ENCODE data around the gene HLA-DPB1.
"Not testable (repeated sequence)": the region's sequence is repeated elsewhere in the genome, so short reads cannot be mapped to it uniquely, and the experiment has no call there.

Gene HLA-DPB1

GRCh38 chr6:33085627-33086026 lies 9.8 kb downstream of the HLA-DPB1 start:
- H3K4me3 ChIP-seq (ENCODE audit: low read depth, low read length), result no peak overlapping the region
- TF ChIP-seq CTCF (IDR thresholded peaks at IDR 0.05; ENCODE audit: borderline replicate concordance, insufficient read depth, low read depth, low read length), result no peak

- H3K4me3 ChIP-seq (ENCODE audit: low read depth, low read length), result no peak overlapping the region
- TF ChIP-seq CTCF (IDR thresholded peaks at IDR 0.05; ENCODE audit: borderline replicate concordance, insufficient read depth, low read depth, low read length), result no peak
These were observed 12.6 kb downstream of the HLA-DPB1 start for GRCh38 chr6:33088258-33088930.

GRCh38 chr6:33088931-33089620 lies 13.3 kb downstream of the HLA-DPB1 start:
- TF ChIP-seq CTCF (IDR thresholded peaks at IDR 0.05; ENCODE audit: borderline replicate concordance, insufficient read depth, low read depth, low read length), result no peak
- H3K4me3 ChIP-seq (ENCODE audit: low read depth, low read length), result no peak overlapping the region

- TF ChIP-seq CTCF (IDR thresholded peaks at IDR 0.05; ENCODE audit: borderline replicate concordance, insufficient read depth, low read depth, low read length), result peak; percentile 89
- H3K4me3 ChIP-seq (ENCODE audit: low read depth, low read length), result no peak overlapping the region
These were observed 16.2 kb downstream of the HLA-DPB1 start for GRCh38 chr6:33091957-33092356.

GRCh38 chr6:33092385-33092784 lies 16.6 kb downstream of the HLA-DPB1 start:
- no peak overlapping the region for H3K4me3 ChIP-seq (ENCODE audit: low read depth, low read length)
- TF ChIP-seq CTCF (IDR thresholded peaks at IDR 0.05; ENCODE audit: borderline replicate concordance, insufficient read depth, low read depth, low read length), result no peak

GRCh38 chr6:33093855-33094254 lies 18.1 kb downstream of the HLA-DPB1 start:
- no peak for TF ChIP-seq CTCF (IDR thresholded peaks at IDR 0.05; ENCODE audit: borderline replicate concordance, insufficient read depth, low read depth, low read length)

GRCh38 chr6:33095681-33096080 lies 19.9 kb downstream of the HLA-DPB1 start:
- no peak for TF ChIP-seq CTCF (IDR thresholded peaks at IDR 0.05; ENCODE audit: borderline replicate concordance, insufficient read depth, low read depth, low read length)
- no peak overlapping the region for H3K4me3 ChIP-seq (ENCODE audit: low read depth, low read length)

More at GRCh38 chr6:33093855-33094254, 18.1 kb downstream of the HLA-DPB1 start:
- H3K4me3 ChIP-seq (ENCODE audit: low read depth, low read length), result no peak overlapping the region

GRCh38 chr6:33101121-33101737 lies 25.4 kb downstream of the HLA-DPB1 start:
- H3K4me3 ChIP-seq (ENCODE audit: low read depth, low read length), result not testable (repeated sequence)

All from GM12875 (cell line).